ENCODE results near the gene AOAH. TPM values are rescaled to one million over a fixed set of nuclear protein-coding genes. Genes with fewer than 3 reads are reported as not detected.

Gene AOAH
- total RNA-seq, 1 experiment from 2014 or later: 0.39 TPM

DNA sequence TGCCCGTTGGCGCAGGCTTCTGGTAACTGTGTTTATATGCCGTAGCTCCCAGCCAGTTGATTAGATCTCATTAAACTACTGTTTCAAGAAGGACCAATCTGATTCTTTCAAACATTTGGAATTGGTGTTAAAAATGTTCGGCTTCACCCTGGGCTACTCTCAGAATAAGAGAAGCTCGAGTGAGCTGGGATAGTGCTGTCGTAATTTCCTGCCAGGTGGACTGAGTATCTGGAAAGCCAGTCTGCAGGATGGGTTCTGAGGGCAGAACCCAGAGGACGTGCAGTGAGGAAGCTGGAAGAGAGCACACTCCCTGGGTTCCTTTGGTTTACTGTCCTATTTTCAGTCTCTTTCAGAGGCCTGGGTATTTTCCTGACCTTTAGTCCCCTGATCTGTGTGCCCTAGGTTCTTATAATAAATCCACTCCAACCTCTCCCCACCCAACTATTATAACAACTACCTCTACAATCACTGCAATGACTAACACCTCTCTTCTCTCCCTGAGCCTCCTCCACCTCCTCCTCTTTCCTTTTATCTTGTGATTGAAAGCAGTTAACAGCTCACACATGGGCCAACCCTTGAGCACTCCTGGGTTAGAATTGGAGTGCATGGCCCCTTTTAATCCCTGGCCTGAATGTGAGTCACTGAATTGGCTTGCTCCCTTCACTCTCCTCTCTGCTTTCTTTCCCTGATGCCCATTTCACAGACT lies 63.0 kb downstream of the AOAH start:
- DNase-seq: peak; percentile 58
- Mint-ChIP-seq H3K27me3 (ENCODE audit: low read depth) (no peaks in the 10 kb centered on the region), H3K4me3 (no peak overlapping the region), H3K36me3 (ENCODE audit: insufficient read depth in 1 of 3, low read depth in 3 of 3) (no peaks in the 10 kb centered on the region), H3K9me3 (peaks cover 0 to 4% of the 10 kb centered on the region in 2 experiments; a peak in 1 of 5 replicates), H3K27ac (peak overlapping the region in 2 of 3 experiments; percentile 31 to 83; a peak in 4 of 7 replicates), H3K4me1 (peaks cover 49 to 58% of the 10 kb centered on the region in 2 experiments)
- Histone ChIP-seq H4K8ac (replicated peaks; ENCODE audit: insufficient read length, low read depth, low read length) (no peak overlapping the region), H2AK5ac (ENCODE audit: insufficient read length, low read length) (no peak overlapping the region), H3K79me1 (ENCODE audit: insufficient read depth, low read depth, low read length, poor library complexity, severe bottlenecking) (no peaks in the 10 kb centered on the region), H4K20me1 (ENCODE audit: control insufficient read depth, insufficient read depth, insufficient read length) (no peaks in the 10 kb centered on the region), H3K23me2 (ENCODE audit: insufficient read length, low read depth, low read length, poor library complexity, severe bottlenecking) (peaks cover 3% of the 10 kb centered on the region), H2BK20ac (ENCODE audit: low read depth, low read length, poor library complexity, severe bottlenecking) (no peak overlapping the region), H2AFZ (ENCODE audit: low read length) (no peak overlapping the region), H3K14ac (ENCODE audit: insufficient read depth, low read length) (peak overlapping the region; percentile 82; the same call in 1 of the 2 replicates), H3K4me1 (ENCODE audit: insufficient read depth, low read length) (peaks cover 9% of the 10 kb centered on the region), H3K79me2 (ENCODE audit: insufficient read depth, low read length) (no peaks in the 10 kb centered on the region), H3K56ac (ENCODE audit: insufficient read length, low read depth, low read length) (no peak overlapping the region), H4K91ac (ENCODE audit: insufficient read length, low read depth, low read length) (no peak overlapping the region), H2BK12ac (ENCODE audit: insufficient read length, low read depth, low read length) (no peak overlapping the region), H2BK15ac (ENCODE audit: low read depth, low read length) (no peak overlapping the region), H3K27ac (ENCODE audit: insufficient read length, low read depth, low read length) (peak overlapping the region; percentile 23), H3K4ac (ENCODE audit: low read depth, low read length) (no peak overlapping the region), H2BK5ac (ENCODE audit: insufficient read length, low read length) (no peak overlapping the region), H3K23ac (ENCODE audit: insufficient read length, low read depth, low read length) (no peak overlapping the region), H3K27me3 (ENCODE audit: insufficient read depth, low read length) (no peaks in the 10 kb centered on the region), H3K9ac (ENCODE audit: extremely low read depth, insufficient read length, low read length) (no peak overlapping the region), H3K4me2 (ENCODE audit: insufficient read depth, insufficient read length, low read length) (no peak overlapping the region), H3K18ac (ENCODE audit: insufficient read length, low read depth, low read length) (no peak overlapping the region), H2BK120ac (ENCODE audit: low read depth, low read length, poor library complexity, severe bottlenecking) (no peak overlapping the region), H3K9me3 (ENCODE audit: control insufficient read depth, low read depth, low read length) (no peaks in the 10 kb centered on the region), H3T11ph (ENCODE audit: low read length) (peak overlapping the region; percentile 27), H4K5ac (ENCODE audit: insufficient read length, low read depth, low read length) (no peak overlapping the region)
- no CpG with 5 or more reads among the region's 7 CpGs for WGBS (ENCODE audit: extremely low coverage, insufficient read length, low lambda C conversion rate)
- TF ChIP-seq, protein P1, sequence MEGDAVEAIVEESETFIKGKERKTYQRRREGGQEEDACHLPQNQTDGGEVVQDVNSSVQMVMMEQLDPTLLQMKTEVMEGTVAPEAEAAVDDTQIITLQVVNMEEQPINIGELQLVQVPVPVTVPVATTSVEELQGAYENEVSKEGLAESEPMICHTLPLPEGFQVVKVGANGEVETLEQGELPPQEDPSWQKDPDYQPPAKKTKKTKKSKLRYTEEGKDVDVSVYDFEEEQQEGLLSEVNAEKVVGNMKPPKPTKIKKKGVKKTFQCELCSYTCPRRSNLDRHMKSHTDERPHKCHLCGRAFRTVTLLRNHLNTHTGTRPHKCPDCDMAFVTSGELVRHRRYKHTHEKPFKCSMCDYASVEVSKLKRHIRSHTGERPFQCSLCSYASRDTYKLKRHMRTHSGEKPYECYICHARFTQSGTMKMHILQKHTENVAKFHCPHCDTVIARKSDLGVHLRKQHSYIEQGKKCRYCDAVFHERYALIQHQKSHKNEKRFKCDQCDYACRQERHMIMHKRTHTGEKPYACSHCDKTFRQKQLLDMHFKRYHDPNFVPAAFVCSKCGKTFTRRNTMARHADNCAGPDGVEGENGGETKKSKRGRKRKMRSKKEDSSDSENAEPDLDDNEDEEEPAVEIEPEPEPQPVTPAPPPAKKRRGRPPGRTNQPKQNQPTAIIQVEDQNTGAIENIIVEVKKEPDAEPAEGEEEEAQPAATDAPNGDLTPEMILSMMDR (conservative IDR thresholded peaks at IDR 0.05): no peak

All from H9 (cell line).